Thyroid gland (tissue), 4 donors: ENCODE data around the gene BCAS3.

ENCODE experiments used
- POLR2A ChIP-seq, 2 donors: fragments of 450-650 bp; IDR thresholded peaks; one replicate each; pipeline ENCODE4 v1.6.1; 2017; ENCODE audit warnings: antibody characterized with exemption in 2 of 2, mild to moderate bottlenecking in 2 of 2, moderate library complexity in 1 of 2
- TF ChIP-seq, protein P1 (sequence below), 6 experiments: fragments of 200-600 bp in 3 of 6; fragments of 450-650 bp in 3 of 6; sonication (generic) in 3 of 6; IDR thresholded peaks; one replicate each; pipeline ENCODE4 v1.5.1; 2016 to 2019; ENCODE audit warnings: antibody characterized with exemption in 6 of 6, mild to moderate bottlenecking in 2 of 6, inconsistent platforms in 1 of 6, moderate library complexity in 1 of 6

GRCh38 chr17:61167075-61167474, 489.4 kb downstream of the BCAS3 start:
- TF ChIP-seq, protein P1, sequence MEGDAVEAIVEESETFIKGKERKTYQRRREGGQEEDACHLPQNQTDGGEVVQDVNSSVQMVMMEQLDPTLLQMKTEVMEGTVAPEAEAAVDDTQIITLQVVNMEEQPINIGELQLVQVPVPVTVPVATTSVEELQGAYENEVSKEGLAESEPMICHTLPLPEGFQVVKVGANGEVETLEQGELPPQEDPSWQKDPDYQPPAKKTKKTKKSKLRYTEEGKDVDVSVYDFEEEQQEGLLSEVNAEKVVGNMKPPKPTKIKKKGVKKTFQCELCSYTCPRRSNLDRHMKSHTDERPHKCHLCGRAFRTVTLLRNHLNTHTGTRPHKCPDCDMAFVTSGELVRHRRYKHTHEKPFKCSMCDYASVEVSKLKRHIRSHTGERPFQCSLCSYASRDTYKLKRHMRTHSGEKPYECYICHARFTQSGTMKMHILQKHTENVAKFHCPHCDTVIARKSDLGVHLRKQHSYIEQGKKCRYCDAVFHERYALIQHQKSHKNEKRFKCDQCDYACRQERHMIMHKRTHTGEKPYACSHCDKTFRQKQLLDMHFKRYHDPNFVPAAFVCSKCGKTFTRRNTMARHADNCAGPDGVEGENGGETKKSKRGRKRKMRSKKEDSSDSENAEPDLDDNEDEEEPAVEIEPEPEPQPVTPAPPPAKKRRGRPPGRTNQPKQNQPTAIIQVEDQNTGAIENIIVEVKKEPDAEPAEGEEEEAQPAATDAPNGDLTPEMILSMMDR (IDR thresholded peaks at IDR 0.05) = no peak
- TF ChIP-seq POLR2A (IDR thresholded peaks at IDR 0.05) = no peak
